Stimulated activated CD4-positive, alpha-beta T cell treated with anti-CD3 and anti-CD28 coated beads, TNF-alpha, amount 100 ng/mL, for 1 hour (primary cell): ENCODE results near the gene REEP5.

Source experiments
- DNase-seq, 3 donors: peaks; one replicate each; pipeline ENCODE4 v3.0.0-alpha.2; 2020; ENCODE audit warnings: low read depth in 3 of 3, low spot score in 1 of 3

The REEP5 gene

GRCh38 chr5:112848116-112848811, 73.8 kb downstream of the REEP5 start:
- no peak for DNase-seq

- DNase-seq, result no peak
These were observed 74.7 kb downstream of the REEP5 start for GRCh38 chr5:112847306-112847705.

- no peak for DNase-seq
These were observed 75.5 kb downstream of the REEP5 start for GRCh38 chr5:112846556-112846955.

- DNase-seq, result no peak
These were observed 77.5 kb downstream of the REEP5 start for GRCh38 chr5:112844489-112844888.

GRCh38 chr5:112833971-112834370, 88.1 kb downstream of the REEP5 start:
- no peak for DNase-seq

GRCh38 chr5:112830378-112830777, 91.6 kb downstream of the REEP5 start:
- DNase-seq, result no peak
